Left renal cortex interstitium (tissue), 4 donors: ENCODE measurements around the gene PLA2G6. TPM values are rescaled to one million over a fixed set of nuclear protein-coding genes. Genes with fewer than 3 reads are reported as not detected.

Experiments used
- DNase-seq, 4 donors: peaks; one replicate each; pipeline ENCODE4 v3.0.0-alpha.2; 2013; ENCODE audit warnings: low read depth in 4 of 4, low spot score in 2 of 4, missing footprints in 1 of 4
- polyA plus RNA-seq, 4 donors: library from polyadenylated mRNA; unstranded; fragments of 120-200 nt; gene quantifications; one replicate each; pipeline ENCODE4 v1.2.1, GENCODE V29; 2013; ENCODE audit not compliant: insufficient read length in 4 of 4

PLA2G6 gene
- polyA plus RNA-seq, 4 donors: 27.6 to 72.6 (median 49.3) TPM

- no peak for DNase-seq
Measured at GRCh38 chr22:38215156-38216038, 33.8 kb upstream of the PLA2G6 start.

- DNase-seq: no peak
Measured at GRCh38 chr22:38214302-38215056, 32.8 kb upstream of the PLA2G6 start.

- DNase-seq: no peak
Measured at GRCh38 chr22:38213990-38214301, 32.3 kb upstream of the PLA2G6 start.

GRCh38 chr22:38213319-38213989 is 31.8 kb upstream of the PLA2G6 start:
- DNase-seq: no peak

DNA sequence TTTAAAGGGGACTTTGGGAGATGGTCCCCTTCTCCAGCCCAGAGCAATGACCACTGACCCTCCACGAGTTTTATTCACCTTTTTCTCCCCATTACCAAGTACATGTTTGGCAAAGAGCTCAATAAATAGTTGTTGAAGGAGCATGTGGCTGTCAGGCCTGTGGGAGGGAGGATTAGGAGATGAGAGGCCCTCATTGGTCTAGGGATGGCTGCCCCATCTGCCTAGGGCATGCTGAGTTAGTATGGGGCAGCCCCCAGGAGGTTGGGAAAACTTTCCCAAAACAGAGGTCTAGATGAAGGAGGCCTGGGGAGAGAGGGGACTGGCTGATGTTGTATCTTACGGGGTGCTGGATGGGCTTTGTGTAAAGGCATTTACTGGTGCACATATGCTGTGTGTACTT is 30.8 kb upstream of the PLA2G6 start:
- DNase-seq: no peak

DNA sequence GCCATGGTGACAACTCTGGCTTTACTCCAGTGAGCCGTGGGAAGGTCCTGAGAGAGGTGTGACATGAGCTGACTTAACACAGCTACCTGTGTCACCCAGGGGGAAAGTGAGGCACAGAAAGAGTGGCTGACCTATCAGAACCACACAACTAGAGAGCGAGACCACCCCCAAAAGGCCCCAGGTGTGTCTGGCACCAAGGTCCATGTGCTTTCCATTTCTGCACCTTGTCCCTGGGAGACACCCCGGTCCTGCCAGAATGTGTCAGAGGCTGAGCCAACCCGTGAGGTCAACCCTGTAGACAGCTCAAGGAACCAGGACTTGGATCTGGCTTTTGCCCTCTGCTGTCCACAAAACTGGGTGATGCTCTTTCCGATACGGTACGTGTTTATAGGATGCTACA is 29.9 kb upstream of the PLA2G6 start:
- DNase-seq: no peak

- DNase-seq: no peak
Measured at GRCh38 chr22:38208551-38208968, 26.9 kb upstream of the PLA2G6 start.

DNA sequence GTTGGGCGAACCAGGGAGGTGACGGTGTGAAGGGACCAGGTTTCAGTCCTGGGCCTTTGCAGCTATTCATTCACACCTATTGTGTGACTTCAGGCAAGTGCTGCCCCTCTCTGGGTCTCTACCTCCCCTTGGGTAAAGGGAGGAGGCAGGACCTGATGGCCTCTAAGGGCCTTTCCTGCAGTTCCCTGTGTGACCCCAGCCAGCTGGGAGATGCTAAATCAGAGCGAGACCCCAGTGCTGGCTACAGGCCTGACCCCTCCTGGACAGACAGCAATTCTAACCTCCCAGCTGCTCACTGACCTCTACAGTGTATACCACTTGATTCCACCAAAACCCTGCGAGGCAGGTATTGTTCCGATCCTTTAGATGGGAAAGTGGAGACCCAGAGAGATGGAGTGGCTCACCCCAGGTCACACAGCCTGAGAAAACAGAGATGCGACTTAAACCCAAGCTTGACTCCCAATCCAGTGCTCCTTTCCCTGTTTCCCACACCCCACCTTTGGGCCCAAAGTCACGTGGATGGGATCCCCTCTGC is 26.3 kb upstream of the PLA2G6 start:
- DNase-seq: no peak

DNA sequence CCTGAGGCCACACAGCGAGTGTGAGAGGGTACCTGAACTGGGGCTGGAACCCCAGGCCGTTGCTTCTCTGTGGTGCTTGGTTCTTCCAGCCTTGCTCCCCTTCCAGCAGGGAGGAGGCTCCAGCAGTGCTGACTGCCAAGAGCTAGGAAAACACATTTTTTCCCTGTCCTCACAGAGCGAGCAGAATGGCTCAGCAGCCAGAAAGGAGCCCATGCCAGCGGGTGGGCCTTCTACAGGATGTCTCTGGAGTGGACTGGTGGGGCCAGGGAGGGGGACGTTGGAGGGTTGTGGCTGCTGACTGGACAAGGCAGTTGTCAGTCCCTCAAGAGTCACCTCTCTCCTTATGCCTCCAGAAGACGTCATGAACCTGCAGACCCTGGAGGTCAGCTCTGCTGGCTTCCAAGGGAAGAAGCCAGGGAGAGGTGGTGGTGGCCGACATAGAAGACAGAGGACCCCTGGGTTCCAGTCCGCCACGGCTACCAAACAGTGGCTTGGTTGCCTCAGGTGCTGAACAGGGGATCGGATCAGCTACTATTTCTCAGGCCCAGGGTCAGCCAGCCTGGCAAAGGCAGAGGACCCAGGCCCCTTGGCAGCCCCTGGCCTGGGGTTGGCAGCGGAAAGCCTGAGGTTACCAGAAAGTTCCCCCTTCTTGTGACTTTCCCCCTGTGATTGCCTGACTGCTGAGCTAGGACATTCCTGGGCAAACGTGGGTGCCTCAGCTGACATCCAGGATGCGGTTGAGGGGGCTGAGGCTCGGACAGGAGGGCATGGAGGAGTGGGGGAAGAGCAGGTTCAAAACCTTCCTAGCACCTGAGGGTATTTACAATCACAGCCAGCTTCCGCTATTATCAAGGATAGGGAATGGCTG is 23.9 kb upstream of the PLA2G6 start:
- no peak for DNase-seq

DNA sequence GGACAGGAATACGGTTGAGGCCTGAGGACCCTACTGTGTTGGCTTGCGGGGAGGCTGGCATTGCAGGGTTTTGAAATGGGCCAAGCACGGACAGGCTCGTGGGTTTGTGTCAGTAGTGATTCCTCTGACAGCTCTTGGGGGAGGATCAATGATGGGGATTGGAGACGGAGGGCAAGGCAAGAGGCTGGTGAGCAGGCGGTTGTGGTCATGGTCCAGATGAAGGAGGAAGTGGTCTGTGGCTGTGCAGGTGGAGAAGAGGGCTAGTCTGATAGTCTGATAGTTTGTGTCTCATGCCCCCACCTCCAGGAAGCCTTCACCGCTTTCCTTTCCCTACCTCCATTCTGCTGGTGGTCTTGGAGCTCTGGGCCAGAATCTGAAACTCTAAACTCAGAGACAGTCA is 23.2 kb upstream of the PLA2G6 start:
- no peak for DNase-seq

DNA sequence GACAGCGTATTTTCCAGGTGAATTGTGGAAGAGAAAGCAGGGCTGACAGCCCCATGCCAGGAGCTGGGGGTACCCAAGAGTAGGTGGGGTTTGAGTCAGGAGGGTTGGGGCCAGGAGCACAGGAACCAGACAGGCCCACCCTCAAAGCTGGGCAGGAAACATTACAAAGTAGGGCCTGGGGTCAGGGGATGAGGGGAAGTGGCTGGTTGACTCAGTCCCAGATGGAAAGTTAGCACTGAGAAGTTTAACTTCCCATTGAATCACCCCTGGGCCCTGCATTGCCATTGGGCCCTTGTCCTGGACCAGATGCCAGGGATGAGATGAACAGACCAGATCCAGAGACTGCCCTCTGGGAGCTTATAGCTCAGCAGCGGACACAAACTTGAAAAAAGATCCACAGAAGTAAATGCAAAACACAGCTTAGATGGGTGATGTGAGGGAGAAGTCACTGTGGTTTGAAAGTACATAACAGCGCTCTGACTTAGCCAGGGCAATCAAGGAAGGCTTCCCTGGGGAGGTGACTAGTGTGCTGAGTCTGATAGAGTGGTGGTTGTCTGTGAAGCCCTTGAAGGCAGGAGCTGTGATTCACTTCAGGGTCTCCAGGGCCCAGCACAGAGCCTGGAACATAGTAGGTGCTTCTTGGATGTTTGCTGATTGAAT is 22.4 kb upstream of the PLA2G6 start:
- no peak for DNase-seq

- DNase-seq: no peak
Measured at GRCh38 chr22:38203090-38203810, 21.6 kb upstream of the PLA2G6 start.

GRCh38 chr22:38202437-38203089 is 20.9 kb upstream of the PLA2G6 start:
- no peak for DNase-seq

DNA sequence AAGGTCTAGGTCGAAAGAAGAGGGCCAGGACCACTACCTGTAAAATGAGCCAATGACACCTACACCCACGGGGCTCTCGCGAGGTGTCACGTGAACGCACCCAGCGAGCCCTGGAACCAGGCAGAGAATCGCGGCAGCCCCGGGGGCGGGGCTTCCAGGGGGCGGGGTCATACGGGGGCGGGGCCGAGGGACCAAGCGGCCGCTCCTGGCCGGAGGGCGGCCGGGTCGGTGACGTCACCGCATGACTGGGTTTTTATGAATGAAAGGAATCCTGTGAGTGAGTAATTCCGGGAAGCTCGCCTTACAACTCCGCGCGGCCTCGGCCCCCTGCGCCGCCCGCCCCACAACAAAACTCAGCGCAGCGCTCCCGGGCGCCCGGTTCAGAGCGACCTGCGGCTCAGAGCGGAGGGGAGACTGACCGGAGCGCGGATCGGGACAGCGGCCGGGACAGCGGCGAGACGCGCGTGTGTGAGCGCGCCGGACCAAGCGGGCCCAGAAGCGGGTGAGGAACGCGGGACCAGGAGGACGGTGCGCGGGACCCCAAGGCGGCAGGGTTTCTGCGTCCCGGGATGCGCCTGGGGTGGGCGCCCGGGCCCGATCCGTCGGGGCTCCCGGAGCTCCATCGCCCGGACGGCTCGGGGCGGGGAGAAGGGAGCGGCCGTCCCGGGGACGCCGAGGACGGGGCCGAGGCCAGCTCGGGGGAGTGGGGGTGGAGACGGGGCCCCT is 20.2 kb upstream of the PLA2G6 start, which contains the start of gene MAFF:
Gene MAFF (plus strand): TSS at position 284 of the 726 bp plus-strand sequence. CDS start 11,860 bp downstream, outside the sequence.
- DNase-seq: peak; percentile 79 to 91 (median 90)

DNA sequence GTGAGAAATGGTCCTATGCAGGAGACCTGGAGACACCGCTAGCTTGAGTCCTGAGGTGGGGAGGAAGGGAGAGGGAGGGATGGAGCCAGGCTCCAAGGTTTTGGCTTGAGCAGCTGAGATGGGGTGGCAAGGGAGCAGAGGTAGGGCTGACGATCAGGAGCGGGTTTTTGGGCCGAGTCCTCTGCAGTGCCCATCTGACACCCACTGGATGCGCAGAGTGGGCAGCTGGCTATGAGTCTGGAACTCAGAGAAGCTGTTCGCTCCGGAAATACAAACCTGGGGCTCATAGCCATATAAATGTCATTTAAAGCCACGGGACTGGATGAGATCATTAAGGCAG is 19.7 kb upstream of the PLA2G6 start:
- DNase-seq: no peak

DNA sequence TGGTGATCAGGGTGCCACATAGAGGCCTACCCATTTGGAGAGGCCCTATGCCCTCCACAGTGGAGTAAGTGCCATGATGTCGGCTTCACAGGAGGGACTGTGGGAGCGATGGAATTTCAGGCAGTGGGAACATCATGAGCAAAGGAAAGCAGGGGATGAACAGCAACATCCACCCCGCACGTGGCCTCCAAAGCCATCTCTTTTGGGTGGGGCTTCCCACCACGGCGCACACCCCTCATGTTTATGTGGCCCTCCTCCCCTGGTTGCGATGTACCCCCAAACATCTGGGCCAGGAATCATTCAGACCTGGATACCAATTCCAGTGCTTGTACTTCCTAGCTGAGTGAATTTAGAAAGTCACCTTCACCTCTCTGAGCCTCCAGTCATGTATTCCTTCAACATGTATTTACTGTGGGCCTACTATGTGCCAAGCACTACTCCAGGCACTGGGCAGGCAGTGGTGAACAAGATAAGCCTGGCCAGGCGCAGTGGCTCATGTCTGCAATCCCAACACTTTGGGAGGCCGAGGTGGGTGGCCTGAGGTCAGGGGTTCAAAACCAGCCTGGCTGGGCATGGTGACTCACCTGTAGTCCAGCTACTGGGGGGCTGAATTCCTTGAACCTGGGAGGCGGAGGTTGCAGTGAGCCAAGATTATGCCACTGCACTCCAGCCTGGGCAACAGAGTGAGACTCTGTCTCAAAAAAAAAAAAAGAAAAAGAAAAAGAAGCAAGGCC is 18.4 kb upstream of the PLA2G6 start:
- DNase-seq: no peak

- DNase-seq: no peak
Measured at GRCh38 chr22:38196791-38197419, 15.3 kb upstream of the PLA2G6 start.
